Lower leg skin (tissue), 4 donors: Measurements from ENCODE around the gene LETM1. TPM values are rescaled to one million over a fixed set of nuclear protein-coding genes. Genes with fewer than 3 reads are reported as not detected.

Experiments
- DNase-seq, 2 donors: peaks; one replicate each; pipeline ENCODE4 v3.0.0-alpha.2; 2019; ENCODE audit warnings: low spot score in 2 of 2
- H3K4me3 ChIP-seq: fragments of 200-600 bp; sonication (generic); 2 replicates; pipeline ENCODE4 v1.5.1; 2017; ENCODE audit warnings: mild to moderate bottlenecking, low read depth; ENCODE audit not compliant: poor library complexity, severe bottlenecking
- POLR2A ChIP-seq, 2 donors: fragments of 450-650 bp; IDR thresholded peaks; one replicate each; pipeline ENCODE4 v1.6.1; 2016 to 2017; ENCODE audit warnings: antibody characterized with exemption in 2 of 2, mild to moderate bottlenecking in 1 of 2, moderate library complexity in 1 of 2
- WGBS, 2 donors: methylation state at CpG; one replicate each; pipeline ENCODE4 v1.1.5; 2018; 5-methylcytosine and 5-hydroxymethylcytosine counted together
- intact Hi-C: fragments of 100-400 bp; cut with DNase I; formaldehyde crosslinking; loops from one replicate; pipeline ENCODE4 v1.15.0; 2023; ENCODE audit warnings: low total_unique reads
- total RNA-seq, 4 donors: library from RNA; depleted of rRNA; stranded (reverse); fragments of >200 nt; gene quantifications; one replicate each; pipeline ENCODE4 v1.1.0, GENCODE V29; 2016
- TF ChIP-seq, protein P1 (sequence below), 3 donors: fragments of 450-650 bp; IDR thresholded peaks; one replicate each; pipeline ENCODE4 v1.5.1; 2016; ENCODE audit warnings: antibody characterized with exemption in 3 of 3, mild to moderate bottlenecking in 3 of 3, moderate library complexity in 2 of 3

Gene LETM1
- total RNA-seq, 4 donors from 2014 or later: 27.2 to 49.9 (median 39.0) TPM

DNA sequence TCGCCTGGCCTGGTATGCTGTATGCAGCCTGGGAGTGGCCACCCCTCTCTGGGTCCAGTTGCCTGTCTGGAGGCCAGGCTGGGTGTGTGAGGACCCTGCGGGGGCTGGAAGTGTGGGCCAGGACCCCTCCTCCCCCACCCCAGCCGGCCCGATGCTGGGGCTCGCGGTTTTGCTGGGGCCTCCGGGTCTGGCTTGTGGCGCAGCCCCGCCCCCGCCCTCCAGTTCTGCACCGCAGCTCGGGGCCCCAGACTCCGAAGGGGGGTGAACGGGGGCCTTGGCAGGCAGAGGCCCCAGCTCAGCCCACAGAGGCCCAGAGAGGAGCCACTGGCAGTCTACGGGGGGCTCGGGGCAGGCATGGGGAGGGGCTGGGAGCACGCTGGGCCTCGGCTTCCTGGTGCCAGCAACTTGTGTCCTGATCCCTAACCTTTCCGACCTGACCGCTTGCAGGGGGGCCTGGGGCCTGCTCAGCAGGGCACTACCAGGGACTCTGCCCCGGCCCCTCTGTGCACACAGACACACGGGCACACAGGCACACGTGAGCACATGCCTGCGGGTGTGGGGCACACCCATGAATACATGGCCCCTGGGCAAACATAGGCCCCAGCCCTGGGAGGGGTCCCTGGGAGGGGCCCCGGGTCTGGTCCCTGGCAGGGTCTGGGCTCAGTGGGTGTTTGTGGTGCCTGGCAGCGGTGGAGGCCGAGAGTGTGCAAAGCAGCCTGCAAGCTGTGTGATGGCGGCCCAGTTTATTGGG lies 84.2 kb downstream of the LETM1 start:
- WGBS, 2 donors: 52 to 57% methylated on average over 7 to 11 of the region's 28 CpGs
- no peak for TF ChIP-seq POLR2A (IDR thresholded peaks at IDR 0.05)
- TF ChIP-seq, protein P1, sequence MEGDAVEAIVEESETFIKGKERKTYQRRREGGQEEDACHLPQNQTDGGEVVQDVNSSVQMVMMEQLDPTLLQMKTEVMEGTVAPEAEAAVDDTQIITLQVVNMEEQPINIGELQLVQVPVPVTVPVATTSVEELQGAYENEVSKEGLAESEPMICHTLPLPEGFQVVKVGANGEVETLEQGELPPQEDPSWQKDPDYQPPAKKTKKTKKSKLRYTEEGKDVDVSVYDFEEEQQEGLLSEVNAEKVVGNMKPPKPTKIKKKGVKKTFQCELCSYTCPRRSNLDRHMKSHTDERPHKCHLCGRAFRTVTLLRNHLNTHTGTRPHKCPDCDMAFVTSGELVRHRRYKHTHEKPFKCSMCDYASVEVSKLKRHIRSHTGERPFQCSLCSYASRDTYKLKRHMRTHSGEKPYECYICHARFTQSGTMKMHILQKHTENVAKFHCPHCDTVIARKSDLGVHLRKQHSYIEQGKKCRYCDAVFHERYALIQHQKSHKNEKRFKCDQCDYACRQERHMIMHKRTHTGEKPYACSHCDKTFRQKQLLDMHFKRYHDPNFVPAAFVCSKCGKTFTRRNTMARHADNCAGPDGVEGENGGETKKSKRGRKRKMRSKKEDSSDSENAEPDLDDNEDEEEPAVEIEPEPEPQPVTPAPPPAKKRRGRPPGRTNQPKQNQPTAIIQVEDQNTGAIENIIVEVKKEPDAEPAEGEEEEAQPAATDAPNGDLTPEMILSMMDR (IDR thresholded peaks at IDR 0.05): no peak
- DNase-seq: no peak
- H3K4me3 ChIP-seq: no peak overlapping the region
- intact Hi-C loops: no loop called here

DNA sequence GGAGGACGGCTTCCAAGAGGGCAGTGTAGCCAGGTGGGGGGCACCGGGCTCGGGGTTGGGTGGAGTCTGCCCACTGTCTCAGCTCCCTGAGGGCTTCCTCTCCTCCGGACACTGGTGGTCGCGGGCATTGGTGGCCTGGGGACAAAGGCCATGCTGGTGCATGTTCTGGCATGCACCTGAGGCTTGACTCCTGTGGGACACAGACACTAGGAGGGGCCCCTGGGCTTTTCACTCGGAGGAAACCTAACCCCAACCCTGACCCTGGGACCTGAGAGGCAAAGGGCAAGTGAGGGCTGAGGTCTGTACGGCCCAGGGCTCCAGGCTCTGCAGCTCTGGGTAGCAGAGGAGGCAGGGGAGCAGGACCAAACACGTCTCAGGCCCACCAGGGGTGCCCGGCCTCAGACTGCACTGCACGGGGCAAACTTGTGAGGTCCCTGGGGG lies 85.1 kb downstream of the LETM1 start:
- no peak overlapping the region for H3K4me3 ChIP-seq
- DNase-seq: no peak
- no peak for TF ChIP-seq POLR2A (IDR thresholded peaks at IDR 0.05)
- TF ChIP-seq, protein P1 (IDR thresholded peaks at IDR 0.05): no peak
- intact Hi-C loops: no loop called here
- WGBS, 2 donors: 51% methylated on average over 8 of the region's 11 CpGs; no CpG with 5 or more reads in 1 of the 2 donors

DNA sequence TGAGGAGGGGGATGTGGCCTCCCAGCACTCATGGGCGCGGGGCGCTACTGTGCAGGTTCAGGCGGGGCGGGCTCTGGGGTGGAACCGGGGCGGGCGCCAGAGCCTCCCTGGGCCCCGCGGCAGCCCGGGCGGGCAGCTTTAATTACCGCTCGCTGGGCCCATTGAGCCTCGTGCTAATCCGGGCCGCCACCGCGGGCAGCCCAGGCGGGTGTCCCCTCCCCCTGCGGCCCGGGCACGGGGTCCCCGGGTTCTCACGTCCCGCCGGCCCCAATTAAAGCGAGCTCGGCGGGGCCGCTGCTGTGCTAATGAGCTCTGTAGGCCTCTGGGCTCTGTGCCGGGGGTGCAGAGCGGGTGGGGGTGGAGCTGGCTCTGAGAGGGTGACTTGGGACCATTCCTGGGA lies 85.7 kb downstream of the LETM1 start:
- H3K4me3 ChIP-seq: no peak overlapping the region
- TF ChIP-seq, protein P1 (IDR thresholded peaks at IDR 0.05): no peak
- no peak for TF ChIP-seq POLR2A (IDR thresholded peaks at IDR 0.05)

DNA sequence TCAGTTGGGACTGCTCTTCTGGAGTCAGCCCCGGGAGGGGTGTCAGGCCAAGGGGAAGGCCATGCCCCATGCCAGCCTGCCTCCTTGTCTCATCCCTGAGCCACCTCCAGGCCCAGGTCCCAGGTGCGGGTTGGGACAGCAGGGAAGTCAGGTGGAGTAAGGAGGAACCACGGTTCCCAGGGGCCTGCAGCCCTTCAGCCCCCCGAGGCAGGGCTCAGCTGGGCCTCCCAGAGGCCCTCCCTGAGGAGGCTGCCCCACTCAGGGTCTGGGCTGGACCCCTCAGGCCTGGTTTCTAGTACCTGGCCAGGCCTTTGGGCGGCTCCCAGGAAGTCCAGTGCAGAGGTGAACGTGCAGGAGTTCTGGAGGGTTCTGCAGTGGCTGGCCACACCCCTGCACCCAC lies 86.3 kb downstream of the LETM1 start:
- TF ChIP-seq, protein P1 (IDR thresholded peaks at IDR 0.05): no peak
- TF ChIP-seq POLR2A (IDR thresholded peaks at IDR 0.05): no peak
- 55 to 63% methylated on average over 4 to 6 of the region's 6 CpGs for WGBS, 2 donors
- no peak for DNase-seq
- intact Hi-C loops: no loop called here
- H3K4me3 ChIP-seq: no peak overlapping the region

More for the DNA sequence above, 85.7 kb downstream of the LETM1 start:
- no peak for DNase-seq
- 47 to 58% methylated on average over 3 to 5 of the region's 33 CpGs for WGBS, 2 donors
- intact Hi-C loops: no loop called here

DNA sequence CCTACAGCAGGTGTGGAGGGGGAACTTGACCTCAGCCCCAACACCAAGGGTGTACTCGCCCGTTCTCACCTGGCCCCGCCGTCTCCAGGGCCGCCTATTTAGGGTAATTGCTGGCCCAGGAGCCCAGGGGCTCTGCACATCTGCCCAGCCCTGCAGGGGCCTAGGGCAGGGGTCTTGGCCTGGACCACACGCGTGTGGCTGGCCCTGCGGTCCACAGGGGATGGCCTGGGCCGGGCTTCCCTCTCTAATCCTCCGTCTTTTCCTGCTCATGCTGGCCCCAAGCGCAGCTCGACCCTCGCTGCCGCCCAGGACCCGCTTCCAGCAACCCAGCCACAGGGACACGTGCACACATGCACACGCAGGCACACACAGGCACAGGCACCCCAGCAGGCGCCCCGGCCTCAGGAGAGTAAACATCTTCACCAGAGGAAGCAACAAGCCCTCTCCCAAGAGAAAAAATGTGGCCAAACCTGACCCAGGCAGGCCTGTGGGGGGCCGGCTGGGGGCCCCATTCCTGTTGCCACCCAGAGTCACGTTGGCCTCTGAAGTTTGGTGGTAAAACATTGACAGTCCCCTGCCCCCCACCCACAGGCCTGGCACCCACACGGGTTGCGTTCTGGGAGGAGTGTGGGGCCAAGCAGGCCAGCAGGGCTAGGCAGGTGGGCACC lies 87.5 kb downstream of the LETM1 start:
- TF ChIP-seq, protein P1 (IDR thresholded peaks at IDR 0.05): no peak
- no peak for TF ChIP-seq POLR2A (IDR thresholded peaks at IDR 0.05)
- no peak overlapping the region for H3K4me3 ChIP-seq
- no peak for DNase-seq
- 54 to 65% methylated on average over 19 to 23 of the region's 23 CpGs for WGBS, 2 donors
- intact Hi-C loops: no loop called here
